D721Med (cell line): ENCODE results near the gene ACIN1.

Experiments used
- DNase-seq: peaks from one replicate; pipeline ENCODE4 v3.0.0; 2011; ENCODE audit warnings: low spot score; ENCODE audit not compliant: insufficient read length
- FAIRE-seq: peaks from 2 replicates; lab custom pipeline; 2011; peaks lifted over from hg19 to GRCh38; lab: Jason Lieb, UNC
- CTCF ChIP-seq: IDR thresholded peaks from 2 replicates; pipeline ENCODE4 v1.5.1; 2012; ENCODE audit warnings: mild to moderate bottlenecking, control low read depth; ENCODE audit not compliant: insufficient read depth; ENCODE audit errors: missing control alignments

The ACIN1 gene

GRCh38 chr14:23137813-23138535 lies 43.0 kb upstream of the ACIN1 start:
- FAIRE-seq: no peak
- TF ChIP-seq CTCF: no peak
- no peak for DNase-seq

GRCh38 chr14:23137192-23137812 lies 42.4 kb upstream of the ACIN1 start:
- no peak for TF ChIP-seq CTCF
- FAIRE-seq: no peak

GRCh38 chr14:23136566-23137133 lies 41.7 kb upstream of the ACIN1 start:
- no peak for TF ChIP-seq CTCF
- FAIRE-seq (no peak), DNase-seq (no peak)

More at GRCh38 chr14:23137192-23137812, 42.4 kb upstream of the ACIN1 start:
- no peak for DNase-seq

- TF ChIP-seq CTCF: no peak
- DNase-seq: no peak
- no peak for FAIRE-seq
Observed at GRCh38 chr14:23132970-23133369, 38.0 kb upstream of the ACIN1 start.

- TF ChIP-seq CTCF: no peak
- FAIRE-seq (no peak), DNase-seq (no peak)
Observed at GRCh38 chr14:23131482-23131881, 36.5 kb upstream of the ACIN1 start.

- no peak for TF ChIP-seq CTCF
- FAIRE-seq: no peak
Observed at GRCh38 chr14:23130871-23131270, 35.9 kb upstream of the ACIN1 start.

More at GRCh38 chr14:23130871-23131270, 35.9 kb upstream of the ACIN1 start:
- no peak for DNase-seq
